Left colon (tissue), 2 donors: ENCODE data around the gene ST3GAL2. TPM values are rescaled to one million over a fixed set of nuclear protein-coding genes. Genes with fewer than 3 reads are reported as not detected.
A peak's percentile ranks its signal among the peaks of the same experiment; 100 is the strongest.

ENCODE experiments used
- ATAC-seq: fragments of 200-7000 bp; cut with Tn5 transposase; one replicate; pipeline ENCODE4 v1.9.1; 2020; ENCODE audit warnings: mild to moderate bottlenecking, moderate library complexity
- DNase-seq, 2 donors: peaks; one replicate each; pipeline ENCODE4 v3.0.0-alpha.2; 2020
- intact Hi-C, 2 donors: fragments of 100-400 bp; cut with DNase I in 1 of 2; cut with micrococcal nuclease in 1 of 2; formaldehyde crosslinking; loops; one replicate each; pipeline versions ENCODE4 v1.11.2 to v1.14.0; 2022; cut with DNase I, micrococcal nuclease
- long read RNA-seq: library from polyadenylated mRNA; unstranded; transcript quantifications from one replicate; pipeline ENCODE4 v2.0.0, GENCODE V29; 2021
- total RNA-seq, 2 donors: library from RNA; stranded (reverse); fragmentation: NEBNext Ultra II Directional; extraction: Animal tissue kit (Norgen Biotek cat#: 25700); gene quantifications; one replicate each; pipeline ENCODE4 v1.2.1, GENCODE V29; 2021
- donor health status: DM: no; HTN: no; CAD: no.
- donor health status: DM: yes; HTN: yes; CAD: no.

ST3GAL2 gene
- 1 to 10 TPM; 6.0 to 8.7 TPM for total RNA-seq
- long read RNA-seq, partial matches to known transcripts, result 2 of 12 reads
- long read RNA-seq, other reads (novel, unspliced or antisense), result 10 of 12 reads

GRCh38 chr16:70438969-70439862, at the start of gene ST3GAL2:
Gene ST3GAL2 (minus strand): TSS chr16:70439100. CDS start chr16:70398530, 40,570 bp downstream.
- ATAC-seq, result peak; percentile 95
- intact Hi-C loops, result no loop called here
- peak; percentile 92 to 93 for DNase-seq

GRCh38 chr16:70484867-70485266, 46.0 kb upstream of the ST3GAL2 start:
- intact Hi-C loops, result no loop called here
- DNase-seq (no peak), ATAC-seq (no peak)

GRCh38 chr16:70483426-70483825, 44.5 kb upstream of the ST3GAL2 start:
- no peak for ATAC-seq
- DNase-seq, result no peak
- intact Hi-C loops, result no loop called here

- no peak for DNase-seq
- ATAC-seq, result no peak
- intact Hi-C loops, result no loop called here
Observed at GRCh38 chr16:70482624-70483023, 43.7 kb upstream of the ST3GAL2 start.

- no peak for ATAC-seq
Observed at GRCh38 chr16:70481929-70482536, 43.1 kb upstream of the ST3GAL2 start.

GRCh38 chr16:70480127-70481105, 41.5 kb upstream of the ST3GAL2 start:
- ATAC-seq (peak; percentile 70), DNase-seq (no peak)
- intact Hi-C loops, result no loop called here

More at GRCh38 chr16:70481929-70482536, 43.1 kb upstream of the ST3GAL2 start:
- intact Hi-C loops, result no loop called here
- DNase-seq, result no peak

GRCh38 chr16:70478912-70479341, 40.0 kb upstream of the ST3GAL2 start:
- no peak for DNase-seq
- intact Hi-C loops, result no loop called here
- ATAC-seq, result no peak

- ATAC-seq (no peak), DNase-seq (no peak)
- intact Hi-C loops, result no loop called here
Observed at GRCh38 chr16:70478169-70478568, 39.3 kb upstream of the ST3GAL2 start.

- ATAC-seq (no peak), DNase-seq (no peak)
- intact Hi-C loops, result no loop called here
Observed at GRCh38 chr16:70476272-70477020, 37.5 kb upstream of the ST3GAL2 start.

GRCh38 chr16:70475054-70475871, 36.4 kb upstream of the ST3GAL2 start:
- no peak for ATAC-seq
- intact Hi-C loops, result no loop called here

GRCh38 chr16:70474320-70475053, 35.6 kb upstream of the ST3GAL2 start:
- no peak for DNase-seq
- intact Hi-C loops, result no loop called here
- no peak for ATAC-seq

More at GRCh38 chr16:70475054-70475871, 36.4 kb upstream of the ST3GAL2 start:
- no peak for DNase-seq

GRCh38 chr16:70473446-70474319, 34.8 kb upstream of the ST3GAL2 start:
- ATAC-seq, result no peak
- DNase-seq, result no peak
- intact Hi-C loops, result no loop called here

- ATAC-seq, result no peak
- intact Hi-C loops, result no loop called here
- no peak for DNase-seq
Observed at GRCh38 chr16:70472786-70473433, 34.0 kb upstream of the ST3GAL2 start.

GRCh38 chr16:70470927-70471341, 32.0 kb upstream of the ST3GAL2 start:
- intact Hi-C loops, result no loop called here

More at GRCh38 chr16:70470927-70471341, 32.0 kb upstream of the ST3GAL2 start:
- DNase-seq (peak in 1 of 2 donors; percentile 33), ATAC-seq (peak; percentile 59)
